HG02798 (cell line): ENCODE data around the gene ARG2.

Experiments
- ATAC-seq: cut with Tn5 transposase; IDR thresholded peaks from one replicate; pipeline ENCODE4 v1.9.1; 2021; ENCODE audit warnings: mild to moderate bottlenecking; ENCODE audit not compliant: unreplicated experiment, poor library complexity

ARG2 gene

DNA sequence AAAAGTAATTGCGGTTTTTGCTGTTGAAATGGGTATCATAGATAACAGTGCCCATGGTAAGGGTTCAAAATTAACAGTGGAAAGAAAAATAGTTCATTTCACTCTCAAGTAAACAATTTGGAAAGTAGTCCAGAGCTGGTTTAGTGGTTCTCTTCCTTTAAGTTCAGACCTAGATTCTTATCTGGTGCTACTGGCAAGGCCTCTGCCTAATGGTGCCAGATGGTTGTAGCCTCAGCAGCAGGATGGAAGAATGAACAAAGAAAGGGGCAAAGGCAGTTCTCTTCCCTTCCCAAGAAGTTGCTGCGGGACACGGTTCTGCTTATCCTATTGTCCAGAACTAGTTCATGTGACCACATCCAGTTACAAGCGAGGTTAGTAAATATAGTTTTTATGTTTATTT lies 10.5 kb downstream of the ARG2 start:
- ATAC-seq = no peak

DNA sequence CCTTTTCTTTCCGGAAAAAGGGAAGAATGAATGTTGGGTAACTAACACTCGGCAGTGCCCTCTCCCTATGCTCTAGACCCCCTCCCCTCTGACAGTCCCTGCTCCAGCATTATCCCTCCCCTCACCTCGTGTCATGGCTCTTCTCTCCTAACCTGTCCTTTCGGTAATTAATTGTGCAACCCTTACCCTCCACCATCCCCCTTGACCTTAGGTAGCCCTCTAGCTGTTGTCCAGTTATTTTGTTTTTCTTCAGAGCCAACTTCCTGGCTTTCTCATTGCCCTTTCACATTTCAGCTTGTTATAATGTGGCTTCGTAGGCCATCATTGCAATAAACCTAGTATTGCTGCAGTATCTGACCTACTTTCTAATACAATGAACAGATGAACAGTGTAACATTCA lies 11.2 kb downstream of the ARG2 start:
- ATAC-seq = no peak

DNA sequence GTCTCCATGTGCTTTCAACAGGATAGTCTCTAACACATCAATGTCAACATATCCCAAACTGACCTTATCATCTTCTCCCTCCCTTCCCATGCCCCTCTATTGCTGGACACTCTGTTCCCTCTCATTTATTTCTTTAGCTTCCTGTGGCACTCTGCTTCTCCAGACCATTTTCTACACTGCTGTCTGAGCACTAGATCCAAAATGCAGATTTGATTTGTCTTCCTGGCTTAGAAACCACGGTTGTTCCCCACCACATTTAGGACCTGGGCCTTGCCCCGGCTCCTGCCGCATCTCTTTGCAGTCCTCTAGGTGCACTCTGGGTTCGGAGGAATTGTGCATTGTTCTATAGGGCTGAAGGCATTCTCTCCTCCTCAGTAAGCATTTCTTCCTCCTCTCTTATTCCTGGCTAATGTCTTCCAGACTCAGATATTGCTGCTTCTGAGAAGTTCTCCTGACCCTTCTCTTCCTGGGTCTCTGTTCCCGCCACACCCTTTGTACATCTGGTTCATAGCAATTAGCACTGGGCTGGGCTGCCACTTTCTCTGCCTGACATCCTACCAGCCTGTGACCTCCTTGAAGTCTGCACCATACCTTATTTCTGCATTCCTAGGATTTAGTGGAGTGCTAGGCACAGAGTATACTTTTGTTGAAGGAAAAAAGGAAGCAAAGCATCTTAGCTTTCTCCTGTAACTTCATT lies 13.9 kb downstream of the ARG2 start:
- no peak for ATAC-seq

DNA sequence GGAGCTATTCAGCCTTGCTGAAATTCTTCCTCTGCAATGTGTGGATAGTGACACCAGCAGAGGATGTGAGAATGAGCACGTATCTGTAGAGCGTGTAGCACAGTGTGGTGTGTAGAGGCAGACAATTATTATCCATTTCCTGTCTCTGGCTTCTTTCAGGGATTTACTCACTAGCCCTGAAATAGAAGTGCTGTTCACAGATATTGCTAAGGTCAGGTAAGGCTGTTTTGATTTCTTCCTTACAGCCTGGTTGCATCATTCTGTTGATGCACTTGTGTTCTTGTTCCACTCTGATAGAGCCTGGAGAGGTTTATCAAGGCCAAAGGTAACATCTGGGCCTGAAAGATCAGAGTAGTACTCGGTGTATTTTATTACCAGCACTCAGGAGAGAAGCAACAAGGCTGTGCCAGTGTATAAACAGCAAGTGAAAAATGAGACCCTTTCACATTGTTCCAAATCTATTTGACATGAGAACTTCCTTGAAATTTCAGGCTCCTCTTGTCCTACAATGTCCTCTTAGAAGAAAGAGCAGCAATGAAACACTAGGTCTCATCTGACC lies 16.7 kb downstream of the ARG2 start:
- ATAC-seq = no peak

DNA sequence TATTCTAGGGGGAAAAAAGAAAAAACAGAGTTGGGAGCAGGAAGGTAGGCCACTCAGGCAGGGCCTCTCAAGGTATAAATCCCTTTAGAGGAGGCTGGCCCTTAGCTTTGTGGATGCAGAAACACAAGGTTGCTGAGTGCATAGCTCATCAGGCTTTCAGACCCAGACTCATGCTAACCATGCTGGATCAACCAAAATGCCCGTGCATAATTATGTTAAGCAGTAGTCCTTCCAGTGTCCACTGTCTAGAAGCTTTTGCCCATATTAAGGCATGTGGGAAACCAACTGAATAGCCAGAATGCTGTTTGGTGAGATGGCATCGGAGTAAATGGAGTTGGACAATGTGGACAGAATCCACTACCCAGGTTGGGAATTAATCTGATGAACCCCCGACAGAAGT lies 18.9 kb downstream of the ARG2 start:
- no peak for ATAC-seq

DNA sequence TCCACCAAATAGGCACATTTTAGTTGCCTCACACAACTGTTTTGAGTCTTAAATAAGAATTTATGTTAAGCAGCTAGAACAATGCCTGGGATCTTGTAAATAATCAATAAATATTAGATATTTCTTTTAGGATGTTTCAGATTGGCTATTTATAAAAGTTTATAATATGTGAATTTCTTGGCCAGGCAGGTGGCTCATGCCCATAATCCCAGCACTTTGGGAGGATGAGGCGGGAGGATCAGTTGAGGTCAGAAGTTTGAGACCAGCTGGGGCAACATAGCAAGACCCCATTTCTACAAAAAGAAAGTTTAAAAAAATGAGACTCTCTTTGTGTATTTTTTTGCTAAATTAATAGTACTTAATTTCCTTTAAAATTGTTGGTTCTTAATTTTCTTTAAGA lies 21.8 kb downstream of the ARG2 start:
- no peak for ATAC-seq

DNA sequence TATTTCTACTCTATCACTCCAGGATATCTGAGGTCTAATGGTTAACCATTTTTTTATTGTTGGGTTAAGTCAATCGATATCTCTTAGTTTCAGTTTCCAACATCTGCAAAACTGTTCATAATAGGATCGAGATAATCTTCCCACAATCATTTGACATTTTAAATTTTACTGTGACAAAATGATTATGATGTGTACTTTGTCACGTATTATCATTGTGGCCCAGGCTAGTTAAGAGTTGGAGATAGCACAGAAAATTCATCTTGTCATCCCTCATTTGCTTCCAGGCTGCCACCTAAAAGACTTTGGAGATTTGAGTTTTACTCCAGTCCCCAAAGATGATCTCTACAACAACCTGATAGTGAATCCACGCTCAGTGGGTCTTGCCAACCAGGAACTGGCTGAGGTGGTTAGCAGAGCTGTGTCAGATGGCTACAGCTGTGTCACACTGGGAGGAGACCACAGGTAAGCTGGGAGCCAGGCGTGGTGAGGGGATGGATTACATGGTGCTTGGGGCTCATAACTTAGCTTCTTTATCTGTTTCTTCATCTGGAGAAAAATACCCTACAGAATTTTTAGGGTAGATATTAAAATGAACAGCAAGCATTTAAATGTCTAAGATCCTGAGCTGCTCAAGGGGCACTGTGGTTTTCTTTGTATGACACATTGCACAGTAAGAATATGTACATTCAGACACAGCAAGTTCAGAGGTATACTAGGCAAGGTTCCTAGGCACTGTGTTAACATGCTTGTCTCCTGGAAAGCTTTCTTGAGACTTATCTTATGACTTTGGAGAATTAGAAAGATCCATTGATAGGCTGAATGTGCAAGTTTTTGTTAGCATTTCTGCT lies 22.4 kb downstream of the ARG2 start:
- ATAC-seq = no peak

DNA sequence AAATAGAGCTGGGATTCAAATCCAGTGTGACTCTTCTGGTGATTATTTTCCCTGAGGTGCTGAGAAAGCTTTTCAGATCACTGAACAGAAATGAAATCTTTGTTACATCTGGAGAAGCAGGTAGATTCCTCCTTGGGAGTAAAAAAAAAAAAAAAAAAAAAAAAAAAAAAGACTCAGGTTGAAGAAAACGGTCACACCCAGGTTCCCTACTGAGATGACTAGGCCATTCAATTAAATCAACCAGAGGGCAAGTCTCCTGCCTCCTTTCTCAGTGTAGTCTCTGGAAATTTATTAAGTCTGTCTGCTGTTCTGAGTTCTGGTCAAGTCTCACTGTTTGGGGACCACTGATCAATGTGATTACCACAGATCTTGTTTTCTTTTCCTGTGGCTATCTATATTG lies 24.0 kb downstream of the ARG2 start:
- ATAC-seq = no peak

DNA sequence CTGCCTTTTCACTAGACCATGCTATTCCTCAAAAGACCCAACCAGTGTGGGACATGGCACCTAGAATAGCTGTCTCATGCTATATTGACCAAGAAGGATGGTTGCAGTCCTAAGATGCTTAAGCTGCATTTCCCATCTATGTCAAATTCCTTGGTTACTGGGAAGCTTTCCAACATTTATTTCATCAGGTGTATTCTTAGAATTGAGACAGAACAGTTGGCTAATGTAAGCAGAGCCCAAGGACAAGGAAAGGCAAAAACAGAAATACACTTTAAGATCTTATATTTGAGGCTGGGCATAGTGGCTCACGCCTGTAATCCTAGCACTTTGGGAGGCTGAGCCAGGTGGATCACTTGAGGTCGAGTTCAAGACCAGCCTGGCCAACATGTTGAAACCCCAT lies 24.7 kb downstream of the ARG2 start:
- ATAC-seq = no peak

DNA sequence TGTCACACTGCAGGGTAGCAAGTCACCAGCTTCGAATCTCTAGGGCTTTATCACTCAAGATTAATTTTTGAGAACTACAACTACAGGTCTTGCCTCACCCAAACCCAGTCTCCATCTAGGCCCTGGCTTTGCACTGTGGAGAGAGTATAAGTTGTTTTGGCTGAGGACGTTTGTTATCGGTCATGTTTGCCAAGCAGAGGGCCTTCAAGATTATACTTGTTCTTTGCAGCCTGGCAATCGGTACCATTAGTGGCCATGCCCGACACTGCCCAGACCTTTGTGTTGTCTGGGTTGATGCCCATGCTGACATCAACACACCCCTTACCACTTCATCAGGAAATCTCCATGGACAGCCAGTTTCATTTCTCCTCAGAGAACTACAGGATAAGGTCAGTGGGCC lies 25.7 kb downstream of the ARG2 start:
- ATAC-seq = no peak

DNA sequence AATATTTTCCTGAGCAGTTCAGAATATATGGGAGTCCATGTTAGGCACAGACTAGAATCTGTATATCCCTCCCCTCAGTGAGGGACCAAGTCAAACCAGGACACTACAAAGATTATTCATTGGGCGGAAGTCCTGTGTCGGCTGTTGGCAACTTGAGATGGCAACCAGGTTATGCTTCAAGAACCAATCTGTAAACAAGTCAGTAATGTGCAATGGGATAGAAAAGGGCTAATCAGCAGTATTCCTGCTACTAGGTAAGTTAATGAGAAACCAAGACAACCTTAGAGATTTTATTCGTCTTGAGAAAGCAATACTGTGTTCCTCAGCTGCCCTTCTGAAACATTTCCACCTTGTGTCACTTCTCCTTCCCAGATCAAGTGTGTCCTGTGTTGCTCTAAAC lies 26.4 kb downstream of the ARG2 start:
- ATAC-seq = no peak

DNA sequence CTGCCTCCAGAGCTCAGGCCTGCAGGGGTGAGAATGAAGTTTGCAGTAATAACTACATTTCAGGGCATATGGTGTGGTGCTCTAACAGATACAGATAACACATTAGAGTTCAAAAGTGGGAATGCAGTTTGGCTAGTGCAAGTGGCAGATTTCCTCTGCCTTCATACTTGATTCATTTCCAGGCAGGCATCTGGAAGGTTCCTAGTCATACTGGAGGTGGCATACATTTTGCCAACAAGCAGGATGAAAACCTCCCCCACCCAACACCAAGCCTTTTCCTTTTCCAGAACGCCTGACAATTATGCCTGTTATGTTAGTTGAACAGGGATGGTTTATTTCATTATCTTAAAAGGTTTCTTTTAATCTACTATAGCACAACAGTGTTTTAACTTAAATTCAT lies 30.4 kb downstream of the ARG2 start:
- ATAC-seq = no peak

DNA sequence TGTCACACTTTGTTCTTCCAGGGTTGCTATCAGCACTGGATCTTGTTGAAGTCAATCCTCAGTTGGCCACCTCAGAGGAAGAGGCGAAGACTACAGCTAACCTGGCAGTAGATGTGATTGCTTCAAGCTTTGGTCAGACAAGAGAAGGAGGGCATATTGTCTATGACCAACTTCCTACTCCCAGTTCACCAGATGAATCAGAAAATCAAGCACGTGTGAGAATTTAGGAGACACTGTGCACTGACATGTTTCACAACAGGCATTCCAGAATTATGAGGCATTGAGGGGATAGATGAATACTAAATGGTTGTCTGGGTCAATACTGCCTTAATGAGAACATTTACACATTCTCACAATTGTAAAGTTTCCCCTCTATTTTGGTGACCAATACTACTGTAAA lies 31.0 kb downstream of the ARG2 start:
- no peak for ATAC-seq

DNA sequence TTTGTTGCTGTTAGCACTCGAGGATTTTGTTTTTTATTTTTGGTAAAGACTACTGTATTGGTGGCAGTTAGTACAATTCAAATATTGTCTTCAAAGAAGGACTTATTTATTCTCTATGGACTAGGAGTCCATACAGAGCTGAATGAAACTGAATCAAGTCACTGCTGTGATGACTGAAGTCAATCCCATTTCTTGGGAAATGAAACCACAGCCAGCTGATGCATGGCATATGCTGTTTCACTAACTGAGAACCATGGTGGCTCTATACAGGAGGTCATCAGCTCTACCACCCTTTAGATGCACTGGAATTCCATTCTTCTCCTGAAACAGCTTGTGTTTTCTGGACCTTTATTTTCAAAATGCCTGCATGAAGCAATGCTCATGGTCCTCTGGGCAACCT lies 32.5 kb downstream of the ARG2 start:
- ATAC-seq = no peak

DNA sequence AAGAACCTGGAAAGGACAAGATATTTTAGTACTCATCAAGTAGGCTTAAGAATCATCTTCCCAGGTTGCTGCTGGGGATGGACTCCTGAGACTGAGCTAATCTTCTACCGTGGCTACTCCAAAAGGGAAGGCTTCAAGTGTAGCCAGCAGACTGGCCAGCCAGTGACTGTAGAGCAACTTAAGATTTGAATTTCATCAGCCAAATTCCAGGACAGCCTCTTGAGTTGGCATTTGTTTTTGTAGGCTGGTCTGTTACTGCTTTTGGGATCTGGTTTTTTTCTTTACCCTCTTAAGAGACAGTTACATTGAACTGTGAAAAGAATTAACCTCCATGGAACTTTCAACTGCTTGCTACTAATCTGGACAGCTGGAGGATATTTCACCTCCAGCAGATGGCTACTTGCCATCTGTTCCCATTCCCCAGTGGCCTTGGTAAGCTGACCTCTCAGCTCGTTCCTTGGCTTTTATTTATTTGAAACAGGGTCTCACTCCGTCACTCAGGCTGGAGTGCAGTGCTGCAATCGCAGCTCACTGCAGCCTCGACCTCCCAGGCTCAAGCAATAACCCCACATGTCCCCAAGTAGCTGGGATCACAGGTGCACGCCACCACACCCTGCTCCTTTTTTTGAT lies 34.0 kb downstream of the ARG2 start:
- ATAC-seq = no peak

DNA sequence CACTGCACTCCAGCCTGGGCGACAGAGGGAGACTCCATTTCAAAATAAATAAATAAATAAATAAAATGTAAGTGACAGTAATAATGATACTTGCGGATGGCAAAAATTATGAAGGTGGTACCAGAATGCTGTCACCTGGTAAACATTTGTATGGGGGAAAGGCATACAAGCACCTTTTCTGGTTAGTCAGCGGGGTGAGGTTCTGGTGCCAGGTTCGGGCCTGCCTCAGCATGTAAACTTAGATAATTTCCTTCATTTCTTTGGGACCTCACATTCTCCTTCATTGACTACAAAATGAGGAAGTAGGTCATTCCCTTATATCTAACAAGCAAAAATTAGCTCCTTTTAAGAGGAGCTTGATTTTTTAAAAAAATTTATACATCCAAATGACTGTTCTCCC lies 43.9 kb downstream of the ARG2 start:
- ATAC-seq = no peak

DNA sequence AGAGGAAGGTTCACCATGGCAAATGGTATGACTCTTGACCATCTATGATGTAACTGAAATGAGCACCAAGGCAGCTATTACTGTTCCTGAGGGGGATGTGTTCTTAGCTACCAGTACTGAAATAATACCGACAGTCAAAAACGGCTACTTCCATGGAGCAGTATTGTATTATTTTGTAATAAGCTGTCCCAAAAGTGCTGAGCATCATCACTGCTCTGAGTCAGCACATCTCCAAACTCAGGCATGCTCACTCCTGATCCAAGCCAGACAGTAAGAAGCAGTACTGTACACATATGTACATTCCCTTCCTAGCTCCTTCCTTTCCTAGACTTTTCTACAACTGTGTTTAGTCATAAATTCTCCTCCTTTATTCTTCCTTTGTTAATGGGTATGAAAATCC lies 46.1 kb downstream of the ARG2 start:
- ATAC-seq = no peak

DNA sequence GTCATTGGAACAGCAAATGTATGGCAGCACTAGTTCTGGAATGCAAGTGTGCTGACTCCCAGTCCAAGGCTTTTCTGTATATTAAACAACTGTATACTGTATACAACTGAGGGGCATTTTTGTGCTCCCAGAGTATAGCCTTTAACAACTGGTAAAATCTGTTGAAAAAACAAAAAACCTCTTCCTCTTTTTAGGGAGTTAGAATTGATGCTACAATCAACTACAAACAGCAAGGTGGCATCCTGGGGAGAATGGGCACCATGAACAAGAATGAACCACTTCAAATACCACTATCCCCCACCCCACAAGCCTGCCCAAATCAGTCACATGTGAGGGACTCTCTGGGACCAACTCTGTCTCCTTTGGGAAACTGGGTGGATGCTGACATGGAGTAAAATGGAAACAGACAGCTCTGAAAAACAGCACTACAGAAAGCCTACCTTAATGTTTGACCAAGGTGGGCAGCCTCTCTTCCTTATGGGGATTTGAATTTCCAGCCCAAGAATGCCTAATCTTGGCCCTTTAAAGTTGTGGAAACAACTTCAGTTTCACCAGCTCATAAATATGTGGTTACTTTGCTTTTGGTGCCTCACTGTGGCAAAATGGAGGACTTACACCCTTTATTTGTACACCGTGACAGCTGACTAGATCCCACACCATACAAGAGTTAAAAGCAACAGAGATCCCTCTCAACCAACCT lies 47.2 kb downstream of the ARG2 start:
- ATAC-seq = peak; percentile 60

DNA sequence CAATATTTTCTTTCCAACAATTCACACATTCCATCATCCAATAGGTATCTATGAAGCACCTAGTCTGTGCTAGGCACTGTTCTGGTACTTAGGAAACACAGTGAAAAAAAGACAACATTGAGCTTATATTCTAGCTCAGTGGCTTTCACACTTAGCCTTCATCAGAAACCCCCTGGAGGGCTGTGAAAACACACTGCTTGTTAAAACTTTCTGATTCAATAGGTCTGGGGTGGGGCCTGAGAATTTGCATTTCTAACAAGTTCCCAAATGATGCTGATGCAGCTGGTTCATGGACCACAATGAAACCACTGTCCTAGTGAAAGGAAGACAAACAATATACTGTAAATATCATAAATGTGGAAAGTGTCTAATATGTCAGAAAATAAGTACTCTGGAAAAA lies 48.8 kb downstream of the ARG2 start:
- no peak for ATAC-seq

DNA sequence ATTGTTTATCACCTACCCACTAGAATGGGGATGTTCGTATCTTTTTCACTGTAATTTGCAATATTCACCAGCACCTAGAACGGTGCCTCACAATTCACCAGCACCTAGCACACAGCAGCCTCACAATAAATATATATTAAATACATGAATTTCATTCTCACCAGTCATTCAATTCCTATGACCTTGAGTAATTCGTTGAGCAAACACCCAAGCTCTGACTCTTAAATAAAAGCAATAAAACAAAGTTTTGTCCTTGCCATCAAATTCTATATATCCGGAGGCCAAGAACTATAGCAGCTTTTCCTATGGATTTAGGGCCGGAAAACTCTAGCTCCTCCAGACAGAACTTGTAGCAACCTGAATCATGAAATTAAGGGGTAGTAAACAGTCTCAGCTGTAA lies 53.7 kb downstream of the ARG2 start:
- ATAC-seq = no peak

DNA sequence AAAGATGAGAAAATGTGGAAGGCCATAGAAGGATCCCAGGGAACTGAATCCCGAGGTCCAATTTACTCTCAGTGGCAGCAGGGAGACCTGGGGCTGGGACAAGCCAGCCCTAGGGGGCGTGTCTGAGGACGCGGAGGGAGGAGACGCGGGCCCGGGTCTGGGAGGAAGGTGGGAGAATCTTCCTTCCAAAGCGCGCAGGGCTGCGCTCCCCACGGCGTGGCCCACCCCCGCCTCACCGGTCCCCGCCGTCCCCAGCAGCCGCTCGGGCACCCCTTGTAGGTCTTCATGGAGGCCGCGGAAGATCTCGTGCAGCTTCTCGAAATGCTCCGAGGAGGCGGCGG lies 54.4 kb downstream of the ARG2 start:
- ATAC-seq = peak; percentile 50
